ENCODE results near the gene PNPLA7. TPM values are rescaled to one million over a fixed set of nuclear protein-coding genes. Genes with fewer than 3 reads are reported as not detected.

The PNPLA7 gene
- total RNA-seq, 4 donors from 2014 or later = 11.4 to 48.6 (median 27.2) TPM

GRCh38 chr9:137456864-137457405 is 93.3 kb downstream of the PNPLA7 start:
- Histone ChIP-seq H3K4me3 (no peak overlapping the region), H3K27me3 (no peaks in the 10 kb centered on the region), H3K4me1 (peaks cover 8 to 58% (median 41%) of the 10 kb centered on the region in 4 donors), H3K36me3 (peaks cover 0 to 27% (median 0%) of the 10 kb centered on the region in 3 donors), H3K9me3 (no peaks in the 10 kb centered on the region), H3K27ac (no peak overlapping the region)
- no peak for TF ChIP-seq POLR2A (IDR thresholded peaks at IDR 0.05)
- TF ChIP-seq, protein P1, sequence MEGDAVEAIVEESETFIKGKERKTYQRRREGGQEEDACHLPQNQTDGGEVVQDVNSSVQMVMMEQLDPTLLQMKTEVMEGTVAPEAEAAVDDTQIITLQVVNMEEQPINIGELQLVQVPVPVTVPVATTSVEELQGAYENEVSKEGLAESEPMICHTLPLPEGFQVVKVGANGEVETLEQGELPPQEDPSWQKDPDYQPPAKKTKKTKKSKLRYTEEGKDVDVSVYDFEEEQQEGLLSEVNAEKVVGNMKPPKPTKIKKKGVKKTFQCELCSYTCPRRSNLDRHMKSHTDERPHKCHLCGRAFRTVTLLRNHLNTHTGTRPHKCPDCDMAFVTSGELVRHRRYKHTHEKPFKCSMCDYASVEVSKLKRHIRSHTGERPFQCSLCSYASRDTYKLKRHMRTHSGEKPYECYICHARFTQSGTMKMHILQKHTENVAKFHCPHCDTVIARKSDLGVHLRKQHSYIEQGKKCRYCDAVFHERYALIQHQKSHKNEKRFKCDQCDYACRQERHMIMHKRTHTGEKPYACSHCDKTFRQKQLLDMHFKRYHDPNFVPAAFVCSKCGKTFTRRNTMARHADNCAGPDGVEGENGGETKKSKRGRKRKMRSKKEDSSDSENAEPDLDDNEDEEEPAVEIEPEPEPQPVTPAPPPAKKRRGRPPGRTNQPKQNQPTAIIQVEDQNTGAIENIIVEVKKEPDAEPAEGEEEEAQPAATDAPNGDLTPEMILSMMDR (IDR thresholded peaks at IDR 0.05) = no peak
- peak in 1 of 3 donors; percentile 37 for DNase-seq

- Histone ChIP-seq H3K9me3 (no peaks in the 10 kb centered on the region), H3K27me3 (no peaks in the 10 kb centered on the region), H3K27ac (no peak overlapping the region), H3K4me1 (peaks cover 8 to 53% (median 38%) of the 10 kb centered on the region in 4 donors), H3K36me3 (peaks cover 0 to 27% (median 0%) of the 10 kb centered on the region in 3 donors), H3K4me3 (no peak overlapping the region)
- DNase-seq = peak in 1 of 3 donors; percentile 42
- TF ChIP-seq, protein P1 (IDR thresholded peaks at IDR 0.05) = no peak
- no peak for TF ChIP-seq POLR2A (IDR thresholded peaks at IDR 0.05)
Measured at GRCh38 chr9:137456061-137456863, 93.9 kb downstream of the PNPLA7 start.

DNA sequence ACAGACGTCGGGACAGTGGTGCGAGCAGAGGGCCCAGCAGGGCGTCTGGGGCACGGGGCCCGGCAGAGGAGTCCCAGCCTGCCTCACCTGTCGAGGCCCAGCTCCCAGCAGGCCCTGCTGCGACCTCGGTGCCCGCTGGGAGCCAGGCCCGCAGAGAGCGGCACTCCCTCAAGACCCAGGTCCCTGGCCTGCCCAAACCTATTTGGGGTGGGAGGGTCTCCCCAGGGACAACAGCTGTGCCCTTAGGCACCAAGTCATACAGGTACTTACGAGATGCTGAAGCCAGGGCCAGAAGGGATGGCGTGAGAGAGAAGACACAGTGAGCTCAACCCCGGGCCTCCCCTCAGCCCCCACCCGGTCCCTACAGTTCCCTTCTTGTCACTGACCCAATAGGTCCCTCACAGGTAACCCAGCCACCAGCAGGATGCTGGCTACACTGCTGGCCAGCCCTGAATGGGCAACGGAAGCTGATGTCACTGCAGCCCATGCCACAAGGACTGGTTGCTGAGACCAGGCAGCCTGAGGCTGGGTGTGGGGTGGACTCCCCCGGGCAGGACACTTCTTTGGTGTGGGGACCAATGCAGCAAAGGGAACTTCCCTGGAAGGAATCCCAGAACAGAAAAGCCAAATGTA is 94.7 kb downstream of the PNPLA7 start:
- Histone ChIP-seq H3K27ac (peak overlapping the region in 2 of 4 donors; percentile 84 to 99), H3K4me1 (peaks cover 8 to 53% (median 35%) of the 10 kb centered on the region in 4 donors), H3K9me3 (no peaks in the 10 kb centered on the region), H3K27me3 (no peaks in the 10 kb centered on the region), H3K4me3 (no peak overlapping the region), H3K36me3 (peaks cover 0 to 27% (median 0%) of the 10 kb centered on the region in 3 donors)
- DNase-seq = peak in 1 of 3 donors; percentile 41
- no peak for TF ChIP-seq POLR2A (IDR thresholded peaks at IDR 0.05)
- TF ChIP-seq, protein P1 (IDR thresholded peaks at IDR 0.05) = no peak

- peak in 2 of 3 donors; percentile 73 to 85 for DNase-seq
- peak overlapping the region; percentile 72 to 99 (median 86) for H3K27ac ChIP-seq
- H3K36me3 ChIP-seq = peaks cover 0 to 27% (median 0%) of the 10 kb centered on the region in 3 donors
- TF ChIP-seq, protein P1 (IDR thresholded peaks at IDR 0.05) = no peak
- TF ChIP-seq POLR2A (IDR thresholded peaks at IDR 0.05) = peak; percentile 61 to 66
- H3K9me3 ChIP-seq = no peaks in the 10 kb centered on the region
- H3K4me1 ChIP-seq = peaks cover 8 to 53% (median 31%) of the 10 kb centered on the region in 4 donors
- no peaks in the 10 kb centered on the region for H3K27me3 ChIP-seq
- H3K4me3 ChIP-seq = peak overlapping the region; percentile 43 to 54 (median 48)
Measured at GRCh38 chr9:137454597-137455358, 95.4 kb downstream of the PNPLA7 start.

DNA sequence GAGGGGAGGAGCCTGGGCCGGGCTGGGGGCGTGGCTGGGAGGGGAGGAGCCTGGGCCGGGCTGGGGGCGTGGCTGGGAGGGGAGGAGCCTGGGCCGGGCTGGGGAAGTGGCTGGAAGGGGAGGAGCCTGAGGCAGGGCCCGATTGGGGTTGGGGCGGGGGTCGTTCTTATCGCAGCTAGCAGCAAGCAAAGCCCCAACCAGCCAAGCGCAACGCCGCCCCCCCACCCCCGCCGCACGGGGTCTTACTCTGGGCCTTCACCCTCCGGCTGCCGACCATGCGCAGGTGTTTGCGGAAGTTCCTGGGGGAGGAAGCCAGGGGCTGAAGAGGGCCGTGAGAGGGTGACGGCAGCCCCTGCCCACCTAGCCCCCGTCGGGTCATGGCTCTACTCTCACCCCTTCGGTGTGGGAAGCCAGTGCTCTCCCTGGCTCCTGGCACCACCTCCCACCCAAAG is 96.0 kb downstream of the PNPLA7 start:
- Histone ChIP-seq H3K4me3 (peak overlapping the region; percentile 43 to 54 (median 48)), H3K27me3 (no peaks in the 10 kb centered on the region), H3K4me1 (peaks cover 5 to 52% (median 26%) of the 10 kb centered on the region in 4 donors), H3K36me3 (peaks cover 0 to 32% (median 0%) of the 10 kb centered on the region in 3 donors), H3K27ac (peak overlapping the region; percentile 72 to 99 (median 86)), H3K9me3 (no peaks in the 10 kb centered on the region)
- DNase-seq = peak; percentile 36 to 84 (median 81)
- TF ChIP-seq, protein P1 (IDR thresholded peaks at IDR 0.05) = no peak
- peak in 1 of 2 donors; percentile 51 for TF ChIP-seq POLR2A (IDR thresholded peaks at IDR 0.05)
